ENCODE data around the gene PINLYP.

DNA sequence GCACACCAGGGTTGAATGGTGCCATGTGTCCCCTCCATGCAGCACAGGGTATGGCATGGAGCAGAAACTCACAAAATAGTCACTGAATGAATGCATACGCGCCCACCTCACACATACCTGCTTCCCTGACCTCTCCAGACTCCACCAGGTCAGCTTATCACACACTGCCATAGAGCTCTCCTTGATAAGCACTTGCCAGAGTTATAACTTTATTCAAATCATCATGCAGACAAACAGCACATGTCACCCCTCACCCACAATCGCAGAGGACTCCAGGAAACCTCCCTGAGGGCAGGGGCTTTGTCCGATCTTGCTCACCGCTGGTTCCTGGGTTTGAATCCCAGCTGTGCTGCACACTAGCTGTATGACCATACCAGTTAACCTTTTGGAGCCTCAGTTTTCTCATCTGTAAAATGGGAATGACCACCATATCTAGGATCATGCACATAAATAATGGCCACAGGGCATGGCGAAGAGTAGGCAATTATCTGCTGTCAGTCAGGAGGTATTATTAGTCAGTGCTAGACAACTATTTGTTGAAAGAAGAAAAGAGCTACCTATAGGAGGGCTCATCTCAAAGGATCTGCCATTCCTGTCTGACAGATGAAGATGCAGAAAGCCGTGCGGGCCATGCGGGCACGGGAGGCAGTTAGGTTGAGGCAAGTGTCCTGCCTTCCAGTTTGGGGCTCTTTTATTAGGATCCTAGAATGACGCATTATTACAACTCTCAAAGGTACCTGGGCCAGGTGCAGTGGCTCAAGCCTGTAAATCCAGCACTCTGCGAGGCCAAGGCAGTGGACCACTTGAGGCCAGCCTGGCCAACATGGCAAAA lies 14.2 kb upstream of the PINLYP start:
- no peak for TF ChIP-seq POLR2A (IDR thresholded peaks at IDR 0.05)
- TF ChIP-seq, protein P1, sequence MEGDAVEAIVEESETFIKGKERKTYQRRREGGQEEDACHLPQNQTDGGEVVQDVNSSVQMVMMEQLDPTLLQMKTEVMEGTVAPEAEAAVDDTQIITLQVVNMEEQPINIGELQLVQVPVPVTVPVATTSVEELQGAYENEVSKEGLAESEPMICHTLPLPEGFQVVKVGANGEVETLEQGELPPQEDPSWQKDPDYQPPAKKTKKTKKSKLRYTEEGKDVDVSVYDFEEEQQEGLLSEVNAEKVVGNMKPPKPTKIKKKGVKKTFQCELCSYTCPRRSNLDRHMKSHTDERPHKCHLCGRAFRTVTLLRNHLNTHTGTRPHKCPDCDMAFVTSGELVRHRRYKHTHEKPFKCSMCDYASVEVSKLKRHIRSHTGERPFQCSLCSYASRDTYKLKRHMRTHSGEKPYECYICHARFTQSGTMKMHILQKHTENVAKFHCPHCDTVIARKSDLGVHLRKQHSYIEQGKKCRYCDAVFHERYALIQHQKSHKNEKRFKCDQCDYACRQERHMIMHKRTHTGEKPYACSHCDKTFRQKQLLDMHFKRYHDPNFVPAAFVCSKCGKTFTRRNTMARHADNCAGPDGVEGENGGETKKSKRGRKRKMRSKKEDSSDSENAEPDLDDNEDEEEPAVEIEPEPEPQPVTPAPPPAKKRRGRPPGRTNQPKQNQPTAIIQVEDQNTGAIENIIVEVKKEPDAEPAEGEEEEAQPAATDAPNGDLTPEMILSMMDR (IDR thresholded peaks at IDR 0.05): no peak
